GM06990 (cell line): ENCODE measurements around the gene GNG3.
A peak's percentile ranks its signal among the peaks of the same experiment; 100 is the strongest.
"Not testable (repeated sequence)": the region's sequence is repeated elsewhere in the genome, so short reads cannot be mapped to it uniquely, and the experiment has no call there.

Experiments
- DNase-seq: peaks from one replicate; pipeline ENCODE4 v3.0.0-alpha.2; 2011; ENCODE audit not compliant: insufficient read length; ENCODE audit errors: extremely low read depth
- H3K27me3 ChIP-seq: replicated peaks from 2 replicates; pipeline ENCODE4 v1.6.0; 2011; ENCODE audit warnings: low read length; ENCODE audit not compliant: control insufficient read depth, insufficient read depth
- H3K36me3 ChIP-seq: 2 replicates; pipeline ENCODE4 v1.5.1; 2011; ENCODE audit warnings: low read length; ENCODE audit not compliant: control insufficient read depth, insufficient read depth
- H3K4me3 ChIP-seq: replicated peaks from 2 replicates; pipeline ENCODE4 v1.5.1; 2011; ENCODE audit warnings: low read depth, mild to moderate bottlenecking, control low read depth, low read length
- CTCF ChIP-seq: IDR thresholded peaks from 2 replicates; pipeline ENCODE4 v1.5.1; 2011; ENCODE audit warnings: low read length, control low read depth, mild to moderate bottlenecking, inconsistent platforms; ENCODE audit not compliant: insufficient read depth, poor library complexity, severe bottlenecking

GNG3 gene

DNA sequence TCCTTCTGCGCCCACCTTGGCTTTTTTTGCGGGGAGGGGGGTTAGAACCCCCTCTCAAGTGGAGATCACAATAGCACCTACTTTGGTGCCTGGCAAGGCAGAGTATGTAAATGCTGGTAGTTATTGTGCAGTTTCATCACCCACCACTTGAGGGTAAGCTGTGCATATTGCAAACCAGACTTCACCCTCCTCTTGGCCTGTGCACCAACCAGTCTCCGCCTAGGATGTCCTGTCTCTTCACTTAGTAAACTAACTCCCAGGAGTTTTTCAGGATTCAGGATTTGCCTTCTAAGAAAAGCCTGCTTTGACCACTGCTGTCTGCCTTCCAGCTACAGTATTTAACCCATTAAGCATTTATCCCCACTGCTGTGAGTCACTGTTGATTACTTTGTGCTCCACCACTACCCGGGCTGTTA lies 26.6 kb upstream of the GNG3 start:
- H3K36me3 ChIP-seq = peaks cover 7% of the 10 kb centered on the region
- no peaks in the 10 kb centered on the region for H3K27me3 ChIP-seq
- H3K4me3 ChIP-seq = no peak overlapping the region
- peak; percentile 65 for TF ChIP-seq CTCF
- DNase-seq = no peak

DNA sequence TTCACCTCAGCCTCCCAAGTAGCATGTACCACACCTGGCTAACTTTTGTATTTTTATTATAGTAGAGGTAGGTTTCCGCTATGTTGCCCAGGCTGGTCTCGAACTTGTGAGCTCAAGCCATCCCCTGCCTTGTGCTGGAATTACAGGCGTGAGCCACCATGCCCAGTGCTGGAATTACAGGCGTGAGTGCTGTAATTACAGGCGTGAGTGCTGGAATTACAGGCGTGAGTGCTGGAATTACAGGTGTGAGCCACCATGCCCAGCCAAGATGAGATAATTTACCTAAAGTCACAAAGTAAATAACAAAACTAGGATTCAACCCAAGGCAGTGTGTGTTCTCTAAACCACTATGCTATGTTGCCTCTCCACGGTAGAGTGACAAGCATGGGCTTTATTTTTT lies 25.0 kb upstream of the GNG3 start:
- H3K36me3 ChIP-seq = peaks cover under 1% of the 10 kb centered on the region
- no peak for TF ChIP-seq CTCF

DNA sequence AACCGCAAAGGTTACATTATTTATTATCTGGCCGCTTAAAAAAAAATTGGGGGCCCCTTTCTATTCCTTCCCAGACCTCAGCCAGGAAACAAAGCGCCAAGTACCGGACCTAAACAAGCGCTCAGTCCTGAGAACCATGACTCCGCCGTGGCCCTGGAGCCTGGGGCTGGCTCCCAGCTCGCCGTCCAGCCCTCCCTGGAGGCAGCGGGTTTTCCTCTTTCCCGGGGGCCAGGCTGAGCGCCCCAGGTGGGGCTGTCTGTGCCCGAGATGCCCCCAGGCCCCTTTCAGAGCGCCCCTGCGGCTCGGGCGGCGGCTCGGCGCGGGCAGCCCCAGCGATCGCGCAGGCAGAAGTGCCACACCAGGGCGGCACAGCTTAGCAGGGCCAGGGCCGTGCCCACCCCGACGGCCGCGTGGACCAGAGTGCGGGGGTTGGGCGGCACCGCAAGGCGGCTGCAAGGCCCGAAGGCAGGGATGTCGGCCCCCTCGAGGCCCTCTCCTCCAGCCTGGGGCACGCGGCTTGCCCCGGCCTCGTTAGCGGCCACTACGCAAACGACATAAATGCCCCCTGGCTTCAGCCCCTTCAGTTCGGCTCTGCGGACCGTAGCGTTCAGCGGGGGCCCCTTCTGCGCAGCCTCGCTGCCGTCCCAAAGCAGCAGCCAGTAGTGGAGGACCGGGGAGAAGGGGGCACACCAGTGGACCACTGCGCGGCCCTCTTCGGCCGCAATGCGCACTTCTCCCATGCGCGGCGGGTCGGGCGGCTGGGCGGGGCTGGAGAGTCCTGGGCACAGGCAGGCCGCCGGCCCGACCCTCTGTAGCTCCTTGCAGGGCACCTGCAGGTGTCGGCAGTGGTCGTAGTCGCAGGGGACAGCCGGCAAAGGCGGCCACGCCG lies 19.7 kb upstream of the GNG3 start:
- DNase-seq = no peak
- no peak overlapping the region for H3K4me3 ChIP-seq
- TF ChIP-seq CTCF = no peak

More for the DNA sequence above, 25.0 kb upstream of the GNG3 start:
- DNase-seq = no peak
- Histone ChIP-seq H3K4me3 (no peak overlapping the region), H3K27me3 (no peaks in the 10 kb centered on the region)

GRCh38 chr11:62688491-62688890 lies 19.0 kb upstream of the GNG3 start:
- Histone ChIP-seq H3K36me3 (peaks cover 25% of the 10 kb centered on the region), H3K27me3 (no peaks in the 10 kb centered on the region), H3K4me3 (no peak overlapping the region)
- no peak for DNase-seq
- TF ChIP-seq CTCF = no peak

More for the DNA sequence above, 19.7 kb upstream of the GNG3 start:
- Histone ChIP-seq H3K36me3 (peaks cover 23% of the 10 kb centered on the region), H3K27me3 (no peaks in the 10 kb centered on the region)

- Histone ChIP-seq H3K27me3 (no peaks in the 10 kb centered on the region), H3K36me3 (peaks cover 25% of the 10 kb centered on the region), H3K4me3 (no peak within 1 kb of the TSS)
- no peak for TF ChIP-seq CTCF
- no peak for DNase-seq
Observed at GRCh38 chr11:62689421-62690183, 17.9 kb upstream of the GNG3 start, which contains the start of gene LRRN4CL. TSS of gene LRRN4CL (minus strand) at chr11:62689530. CDS start at chr11:62688508, 1,022 bp downstream.

GRCh38 chr11:62693624-62694023 lies 13.9 kb upstream of the GNG3 start:
- H3K4me3 ChIP-seq, DNase-seq, H3K27me3 ChIP-seq: not testable (repeated sequence)
- H3K36me3 ChIP-seq = peaks cover 25% of the 10 kb centered on the region
